HEK293 (cell line): Measurements from ENCODE around the gene DDX10.

Experiments
- CTCF ChIA-PET: fragments of 350-600 bp; formaldehyde crosslinking; extraction: SDS; loops from one replicate; lab custom pipeline; 2021; ENCODE audit warnings: antibody characterized with exemption; lab: Yijun Ruan, JAX
- POLR2A ChIA-PET: fragments of 300-600 bp; formaldehyde crosslinking; extraction: SDS; loops from one replicate; lab custom pipeline; 2020; ENCODE audit warnings: antibody characterized with exemption, inconsistent platforms; lab: Yijun Ruan, JAX
- H3K27ac ChIP-seq: fragments of 200-500 bp; sonication (Bioruptor generic); 2 replicates; pipeline ENCODE4 v1.5.1; 2014; ENCODE audit warnings: low read depth, low read length, control low read depth, inconsistent platforms; ENCODE audit errors: extremely low read depth
- H3K36me3 ChIP-seq, 2 experiments: fragments of 200-500 bp in 1 of 2; sonication (Bioruptor generic) in 1 of 2; 1 replicate in 1 of 2; 2 replicates in 1 of 2; pipeline ENCODE4 v1.5.1; 2014 to 2017; ENCODE audit warnings: inconsistent platforms in 2 of 2, low read length in 2 of 2; ENCODE audit not compliant: control insufficient read depth in 2 of 2, insufficient read depth in 1 of 2
- H3K4me1 ChIP-seq: fragments of 200-500 bp; sonication (Bioruptor generic); 2 replicates; pipeline ENCODE4 v1.5.1; 2014; ENCODE audit warnings: mild to moderate bottlenecking, low read length, inconsistent platforms; ENCODE audit not compliant: control insufficient read depth, insufficient read depth
- H3K4me3 ChIP-seq: 2 replicates; pipeline ENCODE4 v1.5.1; 2011; ENCODE audit warnings: low read depth, mild to moderate bottlenecking, control low read depth, low read length, moderate library complexity
- H3K9me3 ChIP-seq: fragments of 200-500 bp; sonication (Bioruptor generic); 2 replicates; pipeline ENCODE4 v1.5.1; 2014; ENCODE audit warnings: low read depth, low read length, inconsistent platforms; ENCODE audit not compliant: control insufficient read depth, insufficient read depth
- BCL11A ChIP-seq: fragments of 450-650 bp; formaldehyde crosslinking; IDR thresholded peaks from 2 replicates; pipeline ENCODE4 v1.5.1; 2016; ENCODE audit warnings: low read depth, missing biosample characterization, missing genetic modification characterization
- GLI4 ChIP-seq: fragments of 450-650 bp; formaldehyde crosslinking; IDR thresholded peaks from 2 replicates; pipeline ENCODE4 v1.5.1; 2016; ENCODE audit warnings: missing biosample characterization, missing genetic modification characterization
- HOXC10 ChIP-seq: sonication (generic); formaldehyde crosslinking; IDR thresholded peaks from 2 replicates; pipeline ENCODE4 v1.8.1; 2023; ENCODE audit warnings: mild to moderate bottlenecking, missing genetic modification reagents
- KLF16 ChIP-seq: fragments of 450-650 bp; formaldehyde crosslinking; IDR thresholded peaks from 2 replicates; pipeline ENCODE4 v1.5.1; 2017; ENCODE audit warnings: missing biosample characterization, missing genetic modification characterization
- REPIN1 ChIP-seq: fragments of 450-650 bp; formaldehyde crosslinking; IDR thresholded peaks from 2 replicates; pipeline ENCODE4 v1.5.1; 2017; ENCODE audit warnings: missing biosample characterization, missing genetic modification characterization, low read depth
- REST ChIP-seq: fragments of 450-650 bp; formaldehyde crosslinking; IDR thresholded peaks from 2 replicates; pipeline ENCODE4 v1.5.1; 2016; ENCODE audit warnings: missing biosample characterization, missing genetic modification characterization
- SCRT1 ChIP-seq: fragments of 450-650 bp; formaldehyde crosslinking; IDR thresholded peaks from 2 replicates; pipeline ENCODE4 v1.5.1; 2016; ENCODE audit warnings: missing biosample characterization, missing genetic modification characterization, borderline replicate concordance
- SP2 ChIP-seq: fragments of 450-650 bp; formaldehyde crosslinking; IDR thresholded peaks from 2 replicates; pipeline ENCODE4 v1.5.1; 2016; ENCODE audit warnings: missing biosample characterization, missing genetic modification characterization
- SP7 ChIP-seq: fragments of 450-650 bp; formaldehyde crosslinking; IDR thresholded peaks from 2 replicates; pipeline ENCODE4 v1.5.1; 2016; ENCODE audit warnings: missing biosample characterization, missing genetic modification characterization
- TRIM28 ChIP-seq: IDR thresholded peaks from 2 replicates; pipeline ENCODE4 v1.6.1; 2011; ENCODE audit warnings: low read length, control low read depth, borderline replicate concordance
- WT1 ChIP-seq: fragments of 450-650 bp; formaldehyde crosslinking; IDR thresholded peaks from 2 replicates; pipeline ENCODE4 v1.5.1; 2016; ENCODE audit warnings: missing biosample characterization, missing genetic modification characterization
- ZBTB26 ChIP-seq: fragments of 450-650 bp; formaldehyde crosslinking; optimal IDR thresholded peaks from 2 replicates; pipeline ENCODE3; 2016; ENCODE audit warnings: missing biosample characterization, mild to moderate bottlenecking, missing genetic modification characterization
- ZBTB6 ChIP-seq: fragments of 450-650 bp; formaldehyde crosslinking; IDR thresholded peaks from 2 replicates; pipeline ENCODE4 v1.5.1; 2017; ENCODE audit warnings: missing biosample characterization, missing genetic modification characterization
- ZIC2 ChIP-seq: fragments of 450-650 bp; formaldehyde crosslinking; IDR thresholded peaks from 2 replicates; pipeline ENCODE4 v1.5.1; 2016; ENCODE audit warnings: missing biosample characterization, missing genetic modification characterization
- ZNF112 ChIP-seq: fragments of 450-650 bp; formaldehyde crosslinking; IDR thresholded peaks from 2 replicates; pipeline ENCODE4 v1.5.0; 2017; ENCODE audit warnings: missing biosample characterization, missing genetic modification characterization
- ZNF132 ChIP-seq: fragments of 450-650 bp; formaldehyde crosslinking; IDR thresholded peaks from 2 replicates; pipeline ENCODE4 v1.5.1; 2017; ENCODE audit warnings: missing biosample characterization, missing genetic modification characterization, borderline replicate concordance
- ZNF138 ChIP-seq: fragments of 450-650 bp; formaldehyde crosslinking; IDR thresholded peaks from 2 replicates; pipeline ENCODE4 v1.5.1; 2016; ENCODE audit warnings: missing biosample characterization, missing genetic modification characterization, borderline replicate concordance
- ZNF155 ChIP-seq: fragments of 450-650 bp; formaldehyde crosslinking; IDR thresholded peaks from 2 replicates; pipeline ENCODE4 v1.5.1; 2016; ENCODE audit warnings: missing biosample characterization, missing genetic modification characterization
- ZNF157 ChIP-seq: fragments of 450-650 bp; formaldehyde crosslinking; IDR thresholded peaks from 2 replicates; pipeline ENCODE4 v1.5.1; 2016; ENCODE audit warnings: missing biosample characterization, missing genetic modification characterization
- ZNF16 ChIP-seq: fragments of 450-650 bp; formaldehyde crosslinking; IDR thresholded peaks from 2 replicates; pipeline ENCODE4 v1.5.1; 2016; ENCODE audit warnings: low read depth, missing biosample characterization, missing genetic modification characterization
- ZNF174 ChIP-seq: fragments of 450-650 bp; formaldehyde crosslinking; IDR thresholded peaks from 2 replicates; pipeline ENCODE4 v1.5.0; 2017; ENCODE audit warnings: missing biosample characterization, mild to moderate bottlenecking, missing genetic modification characterization
- ZNF214 ChIP-seq: fragments of 450-650 bp; formaldehyde crosslinking; IDR thresholded peaks from 2 replicates; pipeline ENCODE4 v1.5.1; 2017; ENCODE audit warnings: missing biosample characterization, mild to moderate bottlenecking, missing genetic modification characterization, borderline replicate concordance
- ZNF335 ChIP-seq: fragments of 450-650 bp; formaldehyde crosslinking; conservative IDR thresholded peaks from 2 replicates; pipeline ENCODE4 v1.5.1; 2016; ENCODE audit warnings: missing biosample characterization, missing genetic modification characterization
- ZNF391 ChIP-seq: fragments of 450-650 bp; formaldehyde crosslinking; IDR thresholded peaks from 2 replicates; pipeline ENCODE4 v1.5.1; 2016; ENCODE audit warnings: low read depth, missing biosample characterization, missing genetic modification characterization, borderline replicate concordance
- ZNF404 ChIP-seq: fragments of 450-650 bp; formaldehyde crosslinking; IDR thresholded peaks from 2 replicates; pipeline ENCODE4 v1.5.1; 2017; ENCODE audit warnings: missing biosample characterization, missing genetic modification characterization
- ZNF585B ChIP-seq: fragments of 450-650 bp; formaldehyde crosslinking; IDR thresholded peaks from 2 replicates; pipeline ENCODE4 v1.5.1; 2016; ENCODE audit warnings: missing biosample characterization, missing genetic modification characterization
- ZNF843 ChIP-seq: fragments of 450-650 bp; formaldehyde crosslinking; IDR thresholded peaks from 2 replicates; pipeline ENCODE4 v1.5.1; 2016; ENCODE audit warnings: missing biosample characterization, missing genetic modification characterization
- TF ChIP-seq, protein P1 (sequence below): IDR thresholded peaks from 2 replicates; pipeline ENCODE4 v1.6.1; 2011; ENCODE audit warnings: mild to moderate bottlenecking, low read depth, low read length, borderline replicate concordance
- TF ChIP-seq, protein P2 (sequence below): fragments of 450-650 bp; formaldehyde crosslinking; IDR thresholded peaks from 2 replicates; pipeline ENCODE4 v1.5.1; 2016; ENCODE audit warnings: missing biosample characterization, missing genetic modification characterization

The DDX10 gene

DNA sequence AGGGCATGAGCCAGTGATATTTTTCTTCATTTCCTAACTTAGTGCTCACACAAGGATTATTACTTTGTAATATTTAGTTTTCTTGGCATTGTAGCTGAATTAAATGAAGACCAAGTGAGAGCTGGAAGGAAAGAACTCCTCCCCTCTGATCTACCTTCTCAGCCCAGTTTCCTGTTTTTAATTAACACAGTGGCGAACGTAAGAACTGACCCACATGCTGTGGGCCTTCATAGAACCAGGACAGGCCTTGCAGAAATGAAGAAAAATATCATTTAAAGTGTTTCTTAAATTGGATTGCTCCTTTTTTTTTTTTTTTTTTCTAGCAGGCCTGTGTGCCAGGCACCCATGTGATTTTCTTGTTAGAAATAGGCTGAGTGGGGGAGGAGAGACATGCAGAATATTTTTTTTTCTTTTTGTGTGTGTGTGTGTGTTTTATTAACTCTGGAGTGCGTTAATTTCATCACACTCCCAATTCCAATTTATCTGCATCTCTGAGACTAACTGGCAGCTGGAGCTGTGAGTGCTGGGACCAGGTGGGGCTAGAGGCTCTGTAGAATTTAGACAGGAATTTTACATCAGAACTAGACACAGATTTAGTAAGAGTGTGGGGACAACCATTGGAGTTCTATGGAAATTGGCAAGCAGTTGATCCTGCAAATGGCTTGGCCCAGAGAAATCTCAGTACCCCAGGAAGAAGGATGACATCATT lies 320.5 kb downstream of the DDX10 start:
- H3K36me3 ChIP-seq: no peaks in the 10 kb centered on the region
- no peak for TF ChIP-seq ZNF157
- TF ChIP-seq, protein P1, sequence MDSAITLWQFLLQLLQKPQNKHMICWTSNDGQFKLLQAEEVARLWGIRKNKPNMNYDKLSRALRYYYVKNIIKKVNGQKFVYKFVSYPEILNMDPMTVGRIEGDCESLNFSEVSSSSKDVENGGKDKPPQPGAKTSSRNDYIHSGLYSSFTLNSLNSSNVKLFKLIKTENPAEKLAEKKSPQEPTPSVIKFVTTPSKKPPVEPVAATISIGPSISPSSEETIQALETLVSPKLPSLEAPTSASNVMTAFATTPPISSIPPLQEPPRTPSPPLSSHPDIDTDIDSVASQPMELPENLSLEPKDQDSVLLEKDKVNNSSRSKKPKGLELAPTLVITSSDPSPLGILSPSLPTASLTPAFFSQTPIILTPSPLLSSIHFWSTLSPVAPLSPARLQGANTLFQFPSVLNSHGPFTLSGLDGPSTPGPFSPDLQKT: no peak
- TF ChIP-seq ZNF585B (tag by site-specific recombination): no peak
- TF ChIP-seq ZNF112 (tag by site-specific recombination): no peak
- TF ChIP-seq REPIN1 (tag by site-specific recombination): no peak
- TF ChIP-seq ZBTB26: no peak
- TF ChIP-seq TRIM28: no peak
- no peak for TF ChIP-seq SP7 (tag by site-specific recombination)
- no peak for TF ChIP-seq ZNF214 (tag by site-specific recombination)
- TF ChIP-seq WT1 (tag by site-specific recombination): no peak
- TF ChIP-seq ZNF391 (tag by site-specific recombination): no peak
- no peak for TF ChIP-seq ZNF174
- no peak for TF ChIP-seq ZNF138 (tag by site-specific recombination)
- TF ChIP-seq ZIC2 (tag by site-specific recombination): no peak
- TF ChIP-seq HOXC10 (CRISPR knock-in tag): no peak
- ChIA-PET CTCF (no interaction called here), POLR2A (no interaction called here)
- no peak overlapping the region for H3K4me3 ChIP-seq
- H3K4me1 ChIP-seq: no peaks in the 10 kb centered on the region
- H3K27ac ChIP-seq: no peak overlapping the region
- H3K9me3 ChIP-seq: no peaks in the 10 kb centered on the region

DNA sequence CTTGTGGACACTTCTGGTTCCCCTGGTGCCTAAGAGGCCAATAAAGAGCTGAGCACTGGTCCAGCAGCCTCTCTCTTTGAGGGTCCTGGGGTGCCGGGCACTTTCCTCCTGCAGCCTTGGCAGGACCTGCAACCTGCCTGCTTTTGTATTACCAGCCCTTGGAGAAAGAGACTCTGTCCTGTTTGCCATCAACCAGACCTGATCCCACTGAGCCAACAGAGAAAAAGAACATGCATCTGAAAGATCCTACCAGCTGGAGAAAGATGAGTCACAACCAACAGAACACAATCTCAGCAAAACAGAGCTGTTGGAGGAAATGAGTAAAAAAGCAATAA lies 321.0 kb downstream of the DDX10 start:
- Histone ChIP-seq H3K4me1 (no peaks in the 10 kb centered on the region), H3K27ac (no peak overlapping the region), H3K9me3 (no peaks in the 10 kb centered on the region), H3K36me3 (no peaks in the 10 kb centered on the region)
- POLR2A ChIA-PET: no interaction called here
- TF ChIP-seq KLF16 (tag by site-specific recombination) (no peak), ZNF335 (tag by site-specific recombination) (no peak), ZNF843 (tag by site-specific recombination) (no peak), ZBTB6 (no peak), SP2 (no peak), ZNF404 (tag by site-specific recombination) (no peak), BCL11A (tag by site-specific recombination) (no peak), REST (tag by site-specific recombination) (no peak), GLI4 (tag by site-specific recombination) (no peak), ZNF155 (tag by site-specific recombination) (no peak), SCRT1 (no peak), ZNF132 (no peak), ZNF16 (tag by site-specific recombination) (no peak)
- TF ChIP-seq, protein P2, sequence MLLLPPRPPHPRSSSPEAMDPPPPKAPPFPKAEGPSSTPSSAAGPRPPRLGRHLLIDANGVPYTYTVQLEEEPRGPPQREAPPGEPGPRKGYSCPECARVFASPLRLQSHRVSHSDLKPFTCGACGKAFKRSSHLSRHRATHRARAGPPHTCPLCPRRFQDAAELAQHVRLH (tag by site-specific recombination): no peak
- TF ChIP-seq, all 188 proteins: peak for 0
- CTCF ChIA-PET: no interaction called here
- no peak overlapping the region for H3K4me3 ChIP-seq
